ENCODE data around the gene DNAH7. TPM values are rescaled to one million over a fixed set of nuclear protein-coding genes. Genes with fewer than 3 reads are reported as not detected.
A peak's percentile ranks its signal among the peaks of the same experiment; 100 is the strongest.

DNAH7 gene
- polyA plus RNA-seq, 1 donor = 1.5 TPM

- no peak for DNase-seq
- no peaks in the 10 kb centered on the region for H3K4me1 ChIP-seq (ENCODE audit: control insufficient read depth, insufficient read depth, low read length)
- no peak overlapping the region for H3K4me3 ChIP-seq (ENCODE audit: low read length)
- peaks cover under 1% of the 10 kb centered on the region for H3K9me3 ChIP-seq (ENCODE audit: control insufficient read depth, low read depth, low read length)
- H3K36me3 ChIP-seq (ENCODE audit: control insufficient read depth, insufficient read depth, low read length) = no peaks in the 10 kb centered on the region
- no peaks in the 10 kb centered on the region for H3K27me3 ChIP-seq (ENCODE audit: control insufficient read depth, insufficient read depth, low read length)
- no CpG with 5 or more reads among the region's 2 CpGs for WGBS (ENCODE audit: insufficient coverage, low lambda C conversion rate)
- H3K27ac ChIP-seq (ENCODE audit: low read length) = no peak overlapping the region
Observed at GRCh38 chr2:195836002-195836401, 232.6 kb downstream of the DNAH7 start.

- peak in 1 of 2 donors; percentile 14 for DNase-seq
Observed at GRCh38 chr2:195834836-195835235, 233.8 kb downstream of the DNAH7 start.

DNA sequence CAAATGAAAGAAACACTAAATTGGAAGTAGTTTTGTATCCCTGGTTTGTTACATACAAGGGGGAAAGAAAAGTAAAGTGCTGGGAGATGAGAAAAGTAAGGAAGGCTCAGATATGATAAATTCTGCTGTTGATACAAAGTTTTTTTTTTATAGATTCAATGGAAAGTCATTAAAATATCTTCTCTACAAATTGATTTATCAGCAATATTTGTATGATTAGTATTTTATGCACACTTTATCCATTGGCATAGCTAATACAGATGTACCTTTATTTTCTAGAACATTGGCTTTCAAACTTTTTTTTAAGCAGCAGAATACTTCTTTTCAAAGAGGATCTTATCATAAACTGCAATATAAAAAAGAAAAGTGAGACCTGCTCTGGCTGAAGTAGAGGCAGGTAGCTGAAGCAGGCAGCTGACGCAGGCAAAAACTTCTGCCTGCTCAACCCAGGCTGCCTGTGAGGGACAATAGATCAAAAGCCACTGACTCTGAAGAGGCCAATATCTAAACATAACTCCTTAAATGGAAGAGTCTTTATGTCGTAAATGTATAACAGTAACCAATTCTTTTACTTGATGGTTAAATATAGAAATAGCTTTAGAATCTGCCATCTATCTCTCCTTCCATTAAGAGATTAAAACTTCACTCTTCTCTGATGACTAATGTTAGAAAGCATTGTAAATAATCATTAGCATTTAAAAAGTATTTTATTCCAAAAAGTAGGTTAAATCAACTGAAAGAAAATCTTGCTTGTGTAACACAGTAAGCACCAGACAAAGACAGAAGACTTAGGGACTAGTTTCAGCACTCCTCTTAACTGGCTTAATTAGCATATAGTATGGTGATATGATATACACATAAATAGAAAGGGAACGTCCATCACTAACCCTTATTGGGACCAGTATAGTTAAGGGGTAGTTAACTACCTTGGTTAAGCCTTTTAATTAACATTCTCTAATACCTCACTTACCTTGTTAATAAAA lies 237.4 kb downstream of the DNAH7 start:
- peak in 1 of 2 donors; percentile 11 for DNase-seq

More at GRCh38 chr2:195834836-195835235, 233.8 kb downstream of the DNAH7 start:
- Histone ChIP-seq H3K27me3 (ENCODE audit: control insufficient read depth, insufficient read depth, low read length) (no peaks in the 10 kb centered on the region), H3K36me3 (ENCODE audit: control insufficient read depth, insufficient read depth, low read length) (no peaks in the 10 kb centered on the region), H3K4me1 (ENCODE audit: control insufficient read depth, insufficient read depth, low read length) (no peaks in the 10 kb centered on the region), H3K9me3 (ENCODE audit: control insufficient read depth, low read depth, low read length) (no peaks in the 10 kb centered on the region), H3K27ac (ENCODE audit: low read length) (no peak overlapping the region), H3K4me3 (ENCODE audit: low read length) (no peak overlapping the region)
- no CpG with 5 or more reads among the region's 1 CpG for WGBS (ENCODE audit: insufficient coverage, low lambda C conversion rate)

DNA sequence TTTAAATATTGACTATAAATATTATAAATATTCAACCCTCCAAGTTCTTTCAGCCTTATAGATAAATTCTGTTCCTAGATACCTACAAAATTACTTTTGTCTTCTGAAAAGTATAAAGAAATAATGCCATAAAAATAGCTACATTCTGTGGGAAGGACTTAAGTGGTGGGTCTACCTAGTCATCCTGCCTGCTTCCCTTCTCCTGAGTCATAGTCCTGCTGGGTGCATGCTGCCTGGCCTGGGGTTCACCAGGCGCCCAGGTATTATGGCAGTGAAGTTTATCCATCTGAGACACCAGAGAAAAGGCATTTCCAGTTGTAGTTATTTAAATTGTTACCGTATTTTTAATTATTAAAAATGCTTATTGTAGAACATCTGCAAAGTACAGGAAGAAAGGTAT lies 244.2 kb downstream of the DNAH7 start:
- Histone ChIP-seq H3K27me3 (ENCODE audit: control insufficient read depth, insufficient read depth, low read length) (no peaks in the 10 kb centered on the region), H3K4me1 (ENCODE audit: control insufficient read depth, insufficient read depth, low read length) (no peaks in the 10 kb centered on the region), H3K36me3 (ENCODE audit: control insufficient read depth, insufficient read depth, low read length) (no peaks in the 10 kb centered on the region), H3K9me3 (ENCODE audit: control insufficient read depth, low read depth, low read length) (no peaks in the 10 kb centered on the region), H3K4me3 (ENCODE audit: low read length) (no peak overlapping the region), H3K27ac (ENCODE audit: low read length) (no peak overlapping the region)
- WGBS (ENCODE audit: insufficient coverage, low lambda C conversion rate) = 100% methylated on average over 1 of the region's 2 CpGs
- DNase-seq = no peak

More for the DNA sequence above, 237.4 kb downstream of the DNAH7 start:
- Histone ChIP-seq H3K27me3 (ENCODE audit: control insufficient read depth, insufficient read depth, low read length) (no peaks in the 10 kb centered on the region), H3K9me3 (ENCODE audit: control insufficient read depth, low read depth, low read length) (no peaks in the 10 kb centered on the region), H3K4me1 (ENCODE audit: control insufficient read depth, insufficient read depth, low read length) (no peaks in the 10 kb centered on the region), H3K4me3 (ENCODE audit: low read length) (no peak overlapping the region), H3K27ac (ENCODE audit: low read length) (no peak overlapping the region), H3K36me3 (ENCODE audit: control insufficient read depth, insufficient read depth, low read length) (no peaks in the 10 kb centered on the region)
- WGBS (ENCODE audit: insufficient coverage, low lambda C conversion rate) = 0% methylated on average over 1 of the region's 3 CpGs

GRCh38 chr2:195823206-195823605 lies 245.4 kb downstream of the DNAH7 start:
- no peaks in the 10 kb centered on the region for H3K36me3 ChIP-seq (ENCODE audit: control insufficient read depth, insufficient read depth, low read length)
- H3K27me3 ChIP-seq (ENCODE audit: control insufficient read depth, insufficient read depth, low read length) = no peaks in the 10 kb centered on the region
- no peak for DNase-seq
- no peak overlapping the region for H3K27ac ChIP-seq (ENCODE audit: low read length)
- H3K4me3 ChIP-seq (ENCODE audit: low read length) = no peak overlapping the region
- H3K4me1 ChIP-seq (ENCODE audit: control insufficient read depth, insufficient read depth, low read length) = peaks cover 9% of the 10 kb centered on the region
- H3K9me3 ChIP-seq (ENCODE audit: control insufficient read depth, low read depth, low read length) = no peaks in the 10 kb centered on the region
- 100% methylated on average over 1 of the region's 3 CpGs for WGBS (ENCODE audit: insufficient coverage, low lambda C conversion rate)

- WGBS (ENCODE audit: insufficient coverage, low lambda C conversion rate) = 80% methylated on average over 1 of the region's 5 CpGs
- H3K27ac ChIP-seq (ENCODE audit: low read length) = no peak overlapping the region
Observed at GRCh38 chr2:195821566-195821932, 247.1 kb downstream of the DNAH7 start.

DNA sequence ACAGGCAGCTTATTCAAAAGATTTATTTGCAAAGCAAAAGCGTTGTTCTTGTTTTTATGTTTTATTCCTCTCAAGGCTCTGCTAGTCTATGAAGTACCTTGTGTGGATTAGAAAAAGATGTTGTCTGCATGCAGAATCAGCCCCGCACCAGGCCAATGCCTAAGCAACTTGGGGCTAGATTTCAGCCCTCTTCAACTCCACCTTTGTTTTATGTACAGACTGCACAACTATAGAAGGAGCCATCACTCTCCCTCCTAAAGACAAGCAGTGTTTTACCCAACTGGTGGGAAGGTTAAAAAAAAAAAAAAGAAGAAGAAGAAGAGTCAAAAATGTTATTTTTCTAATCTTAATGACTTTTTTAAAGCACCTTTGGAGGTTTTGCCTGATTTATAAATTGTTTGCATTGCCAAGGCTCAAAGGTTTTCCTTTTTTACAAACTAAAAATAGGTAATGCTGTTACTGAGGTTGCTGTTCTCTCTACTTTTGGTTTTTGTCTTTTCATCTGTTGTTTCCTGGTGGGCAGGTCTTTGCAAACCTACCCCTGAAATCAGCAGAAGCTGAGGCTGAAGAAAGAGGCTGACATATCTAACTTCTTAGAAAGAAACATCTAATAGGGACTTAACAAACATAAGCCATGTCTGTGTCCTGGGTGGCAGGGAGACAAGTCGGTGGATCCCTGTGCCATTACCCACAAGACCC lies 247.6 kb downstream of the DNAH7 start:
- Histone ChIP-seq H3K27me3 (ENCODE audit: control insufficient read depth, insufficient read depth, low read length) (no peaks in the 10 kb centered on the region), H3K4me1 (ENCODE audit: control insufficient read depth, insufficient read depth, low read length) (peaks cover 11% of the 10 kb centered on the region), H3K27ac (ENCODE audit: low read length) (no peak overlapping the region), H3K9me3 (ENCODE audit: control insufficient read depth, low read depth, low read length) (no peaks in the 10 kb centered on the region), H3K4me3 (ENCODE audit: low read length) (no peak overlapping the region), H3K36me3 (ENCODE audit: control insufficient read depth, insufficient read depth, low read length) (no peaks in the 10 kb centered on the region)
- WGBS (ENCODE audit: insufficient coverage, low lambda C conversion rate) = 100% methylated on average over 1 of the region's 3 CpGs
- no peak for DNase-seq

More at GRCh38 chr2:195821566-195821932, 247.1 kb downstream of the DNAH7 start:
- Histone ChIP-seq H3K4me3 (ENCODE audit: low read length) (no peak overlapping the region), H3K27me3 (ENCODE audit: control insufficient read depth, insufficient read depth, low read length) (no peaks in the 10 kb centered on the region), H3K4me1 (ENCODE audit: control insufficient read depth, insufficient read depth, low read length) (peaks cover 11% of the 10 kb centered on the region), H3K36me3 (ENCODE audit: control insufficient read depth, insufficient read depth, low read length) (no peaks in the 10 kb centered on the region), H3K9me3 (ENCODE audit: control insufficient read depth, low read depth, low read length) (no peaks in the 10 kb centered on the region)
- no peak for DNase-seq

DNA sequence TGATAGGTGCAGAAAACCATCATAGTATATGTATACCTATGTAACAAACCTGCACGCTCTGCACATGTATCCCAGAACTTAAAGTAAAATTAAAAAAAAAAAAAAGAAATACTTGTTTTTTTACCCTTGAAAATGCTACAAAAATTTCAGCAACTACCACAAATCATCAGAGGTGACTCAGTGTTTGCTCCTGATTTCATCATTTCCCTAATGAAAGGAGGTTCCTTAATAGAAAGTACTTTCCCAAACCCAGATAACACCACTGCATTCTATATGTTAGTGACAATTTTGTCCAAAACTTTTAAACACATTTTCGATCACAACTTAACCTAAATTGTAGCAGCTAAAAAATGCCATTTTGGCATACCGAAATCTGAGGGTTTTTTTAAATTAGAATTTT lies 248.3 kb downstream of the DNAH7 start:
- H3K36me3 ChIP-seq (ENCODE audit: control insufficient read depth, insufficient read depth, low read length) = no peaks in the 10 kb centered on the region
- H3K4me1 ChIP-seq (ENCODE audit: control insufficient read depth, insufficient read depth, low read length) = peaks cover 11% of the 10 kb centered on the region
- H3K27ac ChIP-seq (ENCODE audit: low read length) = no peak overlapping the region
- 100% methylated on average over 1 of the region's 3 CpGs for WGBS (ENCODE audit: insufficient coverage, low lambda C conversion rate)
- DNase-seq = no peak
- H3K9me3 ChIP-seq (ENCODE audit: control insufficient read depth, low read depth, low read length) = no peaks in the 10 kb centered on the region
- H3K27me3 ChIP-seq (ENCODE audit: control insufficient read depth, insufficient read depth, low read length) = no peaks in the 10 kb centered on the region
- no peak overlapping the region for H3K4me3 ChIP-seq (ENCODE audit: low read length)

- no peak for DNase-seq
- Histone ChIP-seq H3K27ac (ENCODE audit: low read length) (no peak overlapping the region), H3K4me3 (ENCODE audit: low read length) (no peak overlapping the region), H3K9me3 (ENCODE audit: control insufficient read depth, low read depth, low read length) (no peaks in the 10 kb centered on the region), H3K4me1 (ENCODE audit: control insufficient read depth, insufficient read depth, low read length) (peaks cover 11% of the 10 kb centered on the region), H3K36me3 (ENCODE audit: control insufficient read depth, insufficient read depth, low read length) (no peaks in the 10 kb centered on the region), H3K27me3 (ENCODE audit: control insufficient read depth, insufficient read depth, low read length) (no peaks in the 10 kb centered on the region)
- WGBS (ENCODE audit: insufficient coverage, low lambda C conversion rate) = no CpG with 5 or more reads among the region's 1 CpG
Observed at GRCh38 chr2:195819276-195819675, 249.4 kb downstream of the DNAH7 start.

- Histone ChIP-seq H3K4me1 (ENCODE audit: control insufficient read depth, insufficient read depth, low read length) (peaks cover 11% of the 10 kb centered on the region), H3K4me3 (ENCODE audit: low read length) (no peak overlapping the region), H3K36me3 (ENCODE audit: control insufficient read depth, insufficient read depth, low read length) (no peaks in the 10 kb centered on the region), H3K27ac (ENCODE audit: low read length) (peak overlapping the region; percentile 30), H3K9me3 (ENCODE audit: control insufficient read depth, low read depth, low read length) (no peaks in the 10 kb centered on the region), H3K27me3 (ENCODE audit: control insufficient read depth, insufficient read depth, low read length) (no peaks in the 10 kb centered on the region)
- 70% methylated on average over 2 of the region's 3 CpGs for WGBS (ENCODE audit: insufficient coverage, low lambda C conversion rate)
- peak; percentile 9 to 37 for DNase-seq
Observed at GRCh38 chr2:195818526-195818925, 250.1 kb downstream of the DNAH7 start.

All from large intestine (tissue), 3 donors.